Pancreas (tissue), 10 donors: ENCODE measurements around the gene LAMC1. TPM values are rescaled to one million over a fixed set of nuclear protein-coding genes. Genes with fewer than 3 reads are reported as not detected.

Experiments
- ATAC-seq, 4 donors: fragments of 200-7000 bp; cut with Tn5 transposase; one replicate each; pipeline versions ENCODE4 v1.8.0 to v1.9.1; 2020; ENCODE audit warnings: mild to moderate bottlenecking in 4 of 4, moderate library complexity in 4 of 4
- DNase-seq, 6 donors: peaks; one replicate each; pipeline ENCODE4 v3.0.0-alpha.2; 2020
- FAIRE-seq: peaks from 2 replicates; lab custom pipeline; 2012; peaks lifted over from hg19 to GRCh38; lab: Jason Lieb, UNC
- H3K27ac ChIP-seq, 4 donors: fragments of 200-600 bp; sonication (generic); 1 replicate in 3 of 4; 2 replicates in 1 of 4; pipeline versions ENCODE4 v1.5.0 to v1.8.0; 2020
- H3K27me3 ChIP-seq, 4 donors: fragments of 200-600 bp; one replicate each; pipeline ENCODE4 v1.8.0; 2021
- H3K36me3 ChIP-seq, 3 donors: fragments of 200-600 bp; sonication (generic) in 1 of 3; one replicate each; pipeline versions ENCODE4 v1.5.0 to v1.8.0; 2020 to 2021
- H3K4me1 ChIP-seq, 3 donors: fragments of 200-600 bp; one replicate each; pipeline ENCODE4 v1.8.0; 2021
- H3K4me3 ChIP-seq, 4 donors: fragments of 200-600 bp; sonication (generic) in 2 of 4; one replicate each; pipeline versions ENCODE4 v1.5.0 to v1.8.0; 2020 to 2021
- H3K9me3 ChIP-seq, 4 donors: fragments of 200-600 bp; one replicate each; pipeline ENCODE4 v1.8.0; 2021
- CTCF ChIP-seq, 4 donors: fragments of 200-600 bp; sonication (generic) in 3 of 4; IDR thresholded peaks; one replicate each; pipeline versions ENCODE4 v1.5.0 to v1.8.0; 2021; ENCODE audit warnings: antibody characterized with exemption in 4 of 4
- WGBS, 2 donors: extraction: QIAGEN DNeasy Blood & Tissue Kit; methylation state at CpG; one replicate each; pipeline ENCODE4 v1.1.7; 2013; 5-methylcytosine and 5-hydroxymethylcytosine counted together
- intact Hi-C, 3 donors: fragments of 100-400 bp; cut with DNase I; formaldehyde crosslinking; loops; one replicate each; pipeline versions ENCODE4 v1.11.1 to v1.14.2; 2022
- polyA plus RNA-seq, 2 donors: library from polyadenylated mRNA; stranded (reverse); fragments of 200-250 nt; gene quantifications; one replicate each; pipeline ENCODE4 v1.2.3, GENCODE V29; 2013
- total RNA-seq, 6 donors: library from RNA; stranded (reverse); fragmentation: NEBNext Ultra II Directional in 4 of 6; extraction: Animal tissue kit (Norgen Biotek cat#: 25700) in 4 of 6; gene quantifications; one replicate each; pipeline versions ENCODE4 v1.2.1 to v1.2.4, GENCODE V29; 2021 to 2023
- donor health status: healthy with polysubstance abuse.
- donor health status: DM: no; HTN: no; CAD: no; lungs with moderate emphysema.
- donor health status: DM: no; HTN: no; CAD: no.
- donor health status: control.
- donor health status: control.
- donor health status: Bipolar disorder and iron deficiency.
- donor health status: DM: yes; HTN: yes; CAD: no.
- donor health status: DM: no; HTN: no; CAD: no.
- donor health status: DM: no; HTN: no; CAD: no.
- donor health status: DM: yes; HTN: yes; CAD: no.

Gene LAMC1
- total and polyA plus RNA-seq, 8 donors = 11.2 to 50.1 (median 29.4) TPM

DNA sequence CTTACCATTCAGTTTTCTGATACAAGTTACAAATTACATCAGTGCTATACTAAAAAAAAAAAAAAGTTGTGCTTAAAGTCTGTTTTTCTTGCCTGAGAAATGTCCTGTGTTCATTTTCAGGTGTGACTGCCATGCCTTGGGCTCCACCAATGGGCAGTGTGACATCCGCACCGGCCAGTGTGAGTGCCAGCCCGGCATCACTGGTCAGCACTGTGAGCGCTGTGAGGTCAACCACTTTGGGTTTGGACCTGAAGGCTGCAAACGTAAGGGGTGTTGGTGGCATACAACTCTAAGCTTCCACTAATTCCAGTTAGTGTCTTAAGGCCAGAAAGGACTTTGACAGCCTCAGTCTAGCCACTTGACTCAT, 102.8 kb downstream of the LAMC1 start:
- FAIRE-seq (no peak), DNase-seq (no peak), ATAC-seq (no peak)
- no peaks in the 10 kb centered on the region for H3K27me3 ChIP-seq
- no peaks in the 10 kb centered on the region for H3K4me1 ChIP-seq
- WGBS, 2 donors = 92 to 93% methylated on average over 5 of the region's 5 CpGs
- intact Hi-C loops = no loop called here
- peaks cover 4 to 73% (median 17%) of the 10 kb centered on the region in 3 donors for H3K36me3 ChIP-seq
- no peak for TF ChIP-seq CTCF (IDR thresholded peaks at IDR 0.05)
- H3K27ac ChIP-seq = no peak overlapping the region
- H3K4me3 ChIP-seq = no peak overlapping the region
- no peaks in the 10 kb centered on the region for H3K9me3 ChIP-seq

DNA sequence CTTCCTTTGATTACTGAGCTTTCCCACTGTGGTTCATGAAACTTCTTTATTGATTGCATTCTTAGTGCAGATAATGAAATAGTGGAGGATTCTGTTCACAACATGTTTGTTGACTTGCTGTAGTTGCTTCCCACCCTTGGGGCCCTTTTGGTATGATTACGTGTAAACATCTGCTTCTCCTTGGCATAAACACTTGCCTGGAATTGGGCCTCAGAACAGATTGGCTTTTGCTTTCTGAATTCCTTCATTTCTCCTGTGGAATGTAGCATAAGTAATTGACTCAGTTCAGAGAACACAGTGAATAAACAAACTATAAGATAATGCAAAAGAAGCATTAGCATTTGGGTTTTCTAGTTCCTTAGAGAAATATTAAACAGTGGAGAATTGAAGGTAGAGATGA, 103.3 kb downstream of the LAMC1 start:
- peaks cover 4 to 72% (median 17%) of the 10 kb centered on the region in 3 donors for H3K36me3 ChIP-seq
- DNase-seq = no peak
- no peak for FAIRE-seq
- intact Hi-C loops = no loop called here
- no peaks in the 10 kb centered on the region for H3K4me1 ChIP-seq
- H3K9me3 ChIP-seq = no peaks in the 10 kb centered on the region
- no peak overlapping the region for H3K4me3 ChIP-seq
- no peak overlapping the region for H3K27ac ChIP-seq
- 72 to 76% methylated on average over 1 of the region's 1 CpG for WGBS, 2 donors
- no peaks in the 10 kb centered on the region for H3K27me3 ChIP-seq
- ATAC-seq = no peak
- TF ChIP-seq CTCF (IDR thresholded peaks at IDR 0.05) = no peak

DNA sequence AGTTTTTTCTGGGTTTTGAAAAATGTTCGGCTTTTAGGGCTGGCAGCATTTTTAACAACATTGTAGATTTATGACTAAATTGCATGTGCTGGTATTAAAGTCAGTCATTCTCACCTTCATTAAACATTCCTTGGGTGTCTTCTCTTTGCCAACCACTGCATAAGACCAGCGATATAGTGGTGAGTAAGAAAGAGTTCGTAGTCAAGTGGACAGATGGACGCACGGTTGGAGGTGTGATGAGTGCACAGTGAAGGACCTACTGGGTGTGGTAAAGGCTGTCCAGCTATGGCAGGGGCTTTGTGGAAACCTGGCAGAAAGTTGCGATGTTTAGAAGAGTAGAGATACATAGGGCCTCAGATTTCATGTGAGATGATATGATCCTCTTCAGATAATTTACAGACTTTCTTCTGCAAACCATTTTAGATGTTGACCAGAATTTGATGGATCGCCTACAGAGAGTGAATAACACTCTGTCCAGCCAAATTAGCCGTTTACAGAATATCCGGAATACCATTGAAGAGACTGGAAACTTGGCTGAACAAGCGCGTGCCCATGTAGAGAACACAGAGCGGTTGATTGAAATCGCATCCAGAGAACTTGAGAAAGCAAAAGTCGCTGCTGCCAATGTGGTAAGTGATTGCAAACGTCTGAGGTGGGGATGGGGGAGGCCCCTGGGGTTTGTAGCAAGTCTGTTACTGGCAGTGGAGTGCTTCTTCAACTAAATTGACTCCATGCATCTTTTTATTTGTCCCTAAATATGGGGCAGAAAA, 106.9 kb downstream of the LAMC1 start:
- WGBS, 2 donors = 86 to 87% methylated on average over 15 of the region's 15 CpGs
- Histone ChIP-seq H3K27ac (no peak overlapping the region), H3K36me3 (peaks cover 0 to 54% (median 18%) of the 10 kb centered on the region in 3 donors), H3K4me1 (no peaks in the 10 kb centered on the region), H3K27me3 (no peaks in the 10 kb centered on the region), H3K9me3 (no peaks in the 10 kb centered on the region), H3K4me3 (no peak overlapping the region)
- FAIRE-seq (no peak), ATAC-seq (peak in 1 of 4 donors; percentile 38), DNase-seq (no peak)
- TF ChIP-seq CTCF (IDR thresholded peaks at IDR 0.05) = no peak
- intact Hi-C loops = no loop called here

GRCh38 chr1:183131166-183131565, 107.9 kb downstream of the LAMC1 start:
- no peak for DNase-seq
- no peaks in the 10 kb centered on the region for H3K4me1 ChIP-seq
- FAIRE-seq = no peak
- no peaks in the 10 kb centered on the region for H3K27me3 ChIP-seq
- ATAC-seq = no peak
- intact Hi-C loops = no loop called here
- TF ChIP-seq CTCF (IDR thresholded peaks at IDR 0.05) = no peak
- 81 to 86% methylated on average over 2 of the region's 2 CpGs for WGBS, 2 donors
- H3K4me3 ChIP-seq = no peak overlapping the region
- no peaks in the 10 kb centered on the region for H3K9me3 ChIP-seq
- H3K27ac ChIP-seq = no peak overlapping the region
- peaks cover 0 to 49% (median 18%) of the 10 kb centered on the region in 3 donors for H3K36me3 ChIP-seq

DNA sequence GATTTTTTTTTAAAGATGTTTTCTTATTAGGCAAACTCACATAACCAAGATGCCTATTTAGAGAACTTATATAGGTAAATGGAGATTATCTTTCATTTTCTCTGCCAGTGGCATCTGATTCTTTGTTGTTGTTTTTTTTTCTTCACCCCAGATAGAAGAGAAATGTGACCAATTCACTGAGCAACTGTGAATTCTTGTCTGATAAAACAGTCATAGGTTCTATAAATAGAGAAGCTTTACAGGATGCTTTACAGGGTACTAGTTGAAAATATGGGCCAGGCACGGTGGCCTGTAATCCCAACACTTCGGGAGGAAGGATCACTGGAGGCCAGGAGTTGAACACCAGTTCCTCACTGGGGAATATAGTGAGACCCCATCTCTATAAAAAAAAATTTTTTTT, 112.1 kb downstream of the LAMC1 start:
- Histone ChIP-seq H3K27ac (no peak overlapping the region), H3K9me3 (no peaks in the 10 kb centered on the region), H3K4me3 (no peak overlapping the region), H3K4me1 (peaks cover 0 to 14% (median 4%) of the 10 kb centered on the region in 3 donors), H3K27me3 (no peaks in the 10 kb centered on the region), H3K36me3 (peaks cover 0 to 31% (median 15%) of the 10 kb centered on the region in 3 donors)
- WGBS, 2 donors = 93 to 94% methylated on average over 2 of the region's 2 CpGs
- intact Hi-C loops = no loop called here
- ATAC-seq = no peak
- no peak for TF ChIP-seq CTCF (IDR thresholded peaks at IDR 0.05)
- DNase-seq = no peak
- FAIRE-seq = no peak
